ENCODE measurements around the gene PRKN.

DNA sequence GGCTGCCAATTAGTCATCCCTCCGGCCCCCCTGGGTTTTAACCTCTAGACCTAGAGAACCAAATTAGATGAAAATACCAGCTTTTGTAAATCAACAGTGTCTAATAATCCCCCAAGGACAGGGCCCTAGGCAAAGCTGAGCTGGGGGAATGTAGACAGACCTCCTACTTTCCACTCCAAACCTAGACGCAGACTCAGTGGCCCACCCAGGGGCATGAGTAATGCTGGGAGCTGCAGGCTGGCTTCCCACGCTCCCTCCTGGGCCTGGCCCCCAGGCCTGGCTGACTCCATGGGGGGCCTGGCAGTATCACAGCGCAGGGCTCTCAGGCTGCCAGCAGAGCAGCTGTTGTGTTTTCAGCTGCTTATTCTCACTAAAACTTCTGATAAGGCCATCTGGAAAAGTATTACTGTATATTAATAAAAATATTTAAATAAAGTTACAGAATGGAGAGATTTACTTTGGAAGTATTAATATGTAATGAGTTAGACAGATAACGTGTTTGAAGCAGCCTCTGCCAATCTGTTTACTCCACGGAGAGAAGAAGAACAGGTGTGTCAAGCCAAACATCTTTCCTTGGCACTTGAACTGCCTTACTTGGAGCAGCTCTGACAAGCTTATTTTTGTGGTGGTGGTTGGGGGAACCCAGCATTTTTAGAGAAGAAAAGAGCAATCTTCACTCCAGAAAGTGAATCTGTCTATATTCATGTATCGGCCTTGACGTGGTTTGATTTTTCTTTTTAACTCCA lies 1309.7 kb downstream of the PRKN start:
- TF ChIP-seq POLR2A (IDR thresholded peaks at IDR 0.05; ENCODE audit: low read length): no peak
- TF ChIP-seq GATA1 (IDR thresholded peaks at IDR 0.05; ENCODE audit: low read depth, low read length): no peak
